ENCODE data around the gene LRRC70. TPM values are rescaled to one million over a fixed set of nuclear protein-coding genes. Genes with fewer than 3 reads are reported as not detected.
"Not testable (repeated sequence)": the region's sequence is repeated elsewhere in the genome, so short reads cannot be mapped to it uniquely, and the experiment has no call there.

Gene LRRC70
- total RNA-seq, 5 donors from 2014 or later (not counting 1 experiment from before 2014, with no cell fraction given), result 0.43 to 4.5 (median 1.8) TPM

DNA sequence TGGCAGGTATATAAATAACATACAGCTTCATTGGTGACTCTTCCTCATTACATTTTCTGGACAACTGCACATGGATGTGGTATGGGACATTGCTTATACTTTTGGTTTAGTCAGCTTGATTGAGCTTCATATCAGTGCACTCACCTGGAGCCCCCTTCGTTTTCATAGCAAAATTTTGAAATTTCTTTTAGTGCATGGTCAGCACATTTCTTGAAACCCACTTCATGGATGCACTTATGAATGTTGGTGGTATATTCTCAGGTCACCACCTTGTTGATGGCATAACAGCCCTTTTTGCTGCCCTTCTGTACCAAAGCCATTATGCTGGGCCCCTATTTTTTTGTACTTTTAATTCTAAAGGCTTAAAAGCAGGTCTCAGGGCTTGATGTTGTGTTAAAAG is 16.7 kb upstream of the LRRC70 start:
- Histone ChIP-seq H3K4me1 (ENCODE audit: control insufficient read depth in 1 of 2, extremely low read depth in 1 of 2, insufficient read depth in 2 of 2, low read length in 2 of 2) (peaks cover 0 to 3% of the 10 kb centered on the region in 2 experiments), H3K4me3 (ENCODE audit: control insufficient read depth in 1 of 2, extremely low read depth in 1 of 2, low read length in 1 of 2) (no peak overlapping the region), H3K27ac (ENCODE audit: low read length) (no peak overlapping the region), H3K27me3 (replicated peaks in 1 of 2; ENCODE audit: control insufficient read depth in 2 of 2, extremely low read depth in 1 of 2, insufficient read depth in 2 of 2, low read length in 1 of 2) (no peaks in the 10 kb centered on the region), H3K36me3 (ENCODE audit: control insufficient read depth in 2 of 2, extremely low read depth in 1 of 2, insufficient read depth in 1 of 2, low read length in 1 of 2) (peaks cover 0 to 13% of the 10 kb centered on the region in 2 donors), H3K9me3 (no peaks in the 10 kb centered on the region)
- WGBS (ENCODE audit: insufficient coverage), result no CpG with 5 or more reads among the region's 1 CpG
- Mint-ChIP-seq H3K36me3 (peaks cover 64% of the 10 kb centered on the region), H3K4me3 (no peak overlapping the region), H3K27ac (no peak overlapping the region), H3K9me3 (peaks cover 5 to 15% (median 9%) of the 10 kb centered on the region in 3 donors), H3K4me1 (peaks cover 0 to 5% (median 0%) of the 10 kb centered on the region in 3 donors), H3K27me3 (no peaks in the 10 kb centered on the region)
- ChIA-PET CTCF (no interaction called here), POLR2A (no interaction called here)
- ATAC-seq (replicated peaks in 1 of 4) (no peak), DNase-seq (no peak)

- Mint-ChIP-seq H3K27ac (no peak overlapping the region), H3K36me3 (peaks cover 67% of the 10 kb centered on the region), H3K9me3 (peaks cover 8 to 22% (median 14%) of the 10 kb centered on the region in 3 donors), H3K27me3 (no peaks in the 10 kb centered on the region), H3K4me1 (no peaks in the 10 kb centered on the region), H3K4me3 (no peak overlapping the region)
- H3K27ac ChIP-seq (ENCODE audit: low read length), result no peak overlapping the region
- peaks cover 0 to 3% of the 10 kb centered on the region in 2 experiments for H3K4me1 ChIP-seq (ENCODE audit: control insufficient read depth in 1 of 2, extremely low read depth in 1 of 2, insufficient read depth in 2 of 2, low read length in 2 of 2)
- DNase-seq (no peak), ATAC-seq (replicated peaks in 1 of 4) (no peak)
- H3K27me3 ChIP-seq (replicated peaks in 1 of 2; ENCODE audit: control insufficient read depth in 2 of 2, extremely low read depth in 1 of 2, insufficient read depth in 2 of 2, low read length in 1 of 2), result no peaks in the 10 kb centered on the region
- no peaks in the 10 kb centered on the region for H3K9me3 ChIP-seq
- WGBS (ENCODE audit: insufficient coverage), result no CpG with 5 or more reads among the region's 1 CpG
- POLR2A ChIA-PET, result no interaction called here
- no peak overlapping the region for H3K4me3 ChIP-seq (ENCODE audit: control insufficient read depth in 1 of 2, extremely low read depth in 1 of 2, low read length in 1 of 2)
- CTCF ChIA-PET, result no interaction called here
- H3K36me3 ChIP-seq (ENCODE audit: control insufficient read depth in 2 of 2, extremely low read depth in 1 of 2, insufficient read depth in 1 of 2, low read length in 1 of 2), result peaks cover 0 to 15% of the 10 kb centered on the region in 2 donors
These were observed 15.8 kb upstream of the LRRC70 start for GRCh38 chr5:62562867-62563266.

GRCh38 chr5:62564101-62564500 is 14.5 kb upstream of the LRRC70 start:
- Mint-ChIP-seq H3K27me3 (no peaks in the 10 kb centered on the region), H3K4me3 (no peak overlapping the region), H3K9me3 (peaks cover 11 to 28% (median 17%) of the 10 kb centered on the region in 3 donors), H3K36me3 (peaks cover 75% of the 10 kb centered on the region), H3K27ac (no peak overlapping the region), H3K4me1 (peaks cover 0 to 2% (median under 1%) of the 10 kb centered on the region in 3 donors)
- H3K36me3 ChIP-seq (ENCODE audit: control insufficient read depth in 2 of 2, extremely low read depth in 1 of 2, insufficient read depth in 1 of 2, low read length in 1 of 2), result peaks cover 0 to 15% of the 10 kb centered on the region in 2 donors
- H3K4me3 ChIP-seq (ENCODE audit: control insufficient read depth in 1 of 2, extremely low read depth in 1 of 2, low read length in 1 of 2), result no peak overlapping the region
- H3K27me3 ChIP-seq (replicated peaks in 1 of 2; ENCODE audit: control insufficient read depth in 2 of 2, extremely low read depth in 1 of 2, insufficient read depth in 2 of 2, low read length in 1 of 2), result no peaks in the 10 kb centered on the region
- no peaks in the 10 kb centered on the region for H3K9me3 ChIP-seq
- ATAC-seq (replicated peaks in 1 of 4) (no peak), DNase-seq (no peak)
- peaks cover 0 to 3% of the 10 kb centered on the region in 2 experiments for H3K4me1 ChIP-seq (ENCODE audit: control insufficient read depth in 1 of 2, extremely low read depth in 1 of 2, insufficient read depth in 2 of 2, low read length in 2 of 2)
- ChIA-PET POLR2A (no interaction called here), CTCF (no interaction called here)
- WGBS (ENCODE audit: insufficient coverage), result no CpG with 5 or more reads among the region's 2 CpGs
- H3K27ac ChIP-seq (ENCODE audit: low read length), result no peak overlapping the region

DNA sequence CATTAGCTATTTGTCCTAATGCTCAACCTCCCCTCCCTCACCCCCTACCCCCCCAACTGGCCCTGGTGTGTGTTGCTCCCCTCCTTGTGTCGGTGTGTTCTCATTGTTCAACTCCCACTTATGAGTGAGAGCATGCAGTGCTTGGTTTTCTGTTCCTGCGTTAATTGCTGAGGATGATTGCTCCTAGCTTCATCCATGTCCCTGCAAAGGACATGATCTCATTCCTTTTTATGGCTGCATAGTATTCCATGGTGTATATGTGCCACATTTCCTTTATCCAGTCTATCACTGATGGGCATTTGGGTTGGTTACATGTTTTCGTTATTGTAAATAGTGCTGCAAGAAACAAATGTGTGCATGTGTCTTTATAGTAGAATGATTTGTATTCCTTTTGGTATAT is 12.9 kb upstream of the LRRC70 start:
- DNase-seq; POLR2A ChIA-PET; H3K4me1 Mint-ChIP-seq; H3K4me3 ChIP-seq (ENCODE audit: control insufficient read depth in 1 of 2, extremely low read depth in 1 of 2, low read length in 1 of 2); H3K27ac Mint-ChIP-seq; ATAC-seq (replicated peaks in 1 of 4); H3K27ac ChIP-seq (ENCODE audit: low read length); H3K9me3 ChIP-seq; H3K4me1 ChIP-seq (ENCODE audit: control insufficient read depth in 1 of 2, extremely low read depth in 1 of 2, insufficient read depth in 2 of 2, low read length in 2 of 2); H3K27me3 Mint-ChIP-seq; H3K27me3 ChIP-seq (replicated peaks in 1 of 2; ENCODE audit: control insufficient read depth in 2 of 2, extremely low read depth in 1 of 2, insufficient read depth in 2 of 2, low read length in 1 of 2); H3K4me3 Mint-ChIP-seq; CTCF ChIA-PET: not testable (repeated sequence)
- Mint-ChIP-seq H3K36me3 (peaks cover 75% of the 10 kb centered on the region), H3K9me3 (peaks cover 11 to 30% (median 20%) of the 10 kb centered on the region in 3 donors)
- no CpG with 5 or more reads among the region's 3 CpGs for WGBS (ENCODE audit: insufficient coverage)
- peaks cover 0 to 11% of the 10 kb centered on the region in 2 donors for H3K36me3 ChIP-seq (ENCODE audit: control insufficient read depth in 2 of 2, extremely low read depth in 1 of 2, insufficient read depth in 1 of 2, low read length in 1 of 2)

- POLR2A ChIA-PET, result interaction anchor here in 1 of 2 donors (0.8 kb wide), 1 partner anchor 10 kb away, joined by 3 read pairs; the partner anchor contains the start of gene LRRC70
- Mint-ChIP-seq H3K4me1 (peaks cover 5 to 6% (median 5%) of the 10 kb centered on the region in 3 donors), H3K4me3 (no peak overlapping the region), H3K9me3 (peaks cover 11 to 30% (median 20%) of the 10 kb centered on the region in 3 donors), H3K27ac (no peak overlapping the region), H3K36me3 (peaks cover 62% of the 10 kb centered on the region), H3K27me3 (no peaks in the 10 kb centered on the region)
- Histone ChIP-seq H3K9me3 (no peaks in the 10 kb centered on the region), H3K27ac (ENCODE audit: low read length) (no peak overlapping the region), H3K27me3 (replicated peaks in 1 of 2; ENCODE audit: control insufficient read depth in 2 of 2, extremely low read depth in 1 of 2, insufficient read depth in 2 of 2, low read length in 1 of 2) (no peaks in the 10 kb centered on the region), H3K4me3 (ENCODE audit: control insufficient read depth in 1 of 2, extremely low read depth in 1 of 2, low read length in 1 of 2) (no peak overlapping the region), H3K4me1 (ENCODE audit: control insufficient read depth in 1 of 2, extremely low read depth in 1 of 2, insufficient read depth in 2 of 2, low read length in 2 of 2) (no peaks in the 10 kb centered on the region), H3K36me3 (ENCODE audit: control insufficient read depth in 2 of 2, extremely low read depth in 1 of 2, insufficient read depth in 1 of 2, low read length in 1 of 2) (peaks cover 0 to 4% of the 10 kb centered on the region in 2 donors)
- CTCF ChIA-PET, result no interaction called here
- WGBS (ENCODE audit: insufficient coverage), result 93% methylated on average over 3 of the region's 4 CpGs
- ATAC-seq (replicated peaks in 1 of 4), result no peak
- DNase-seq, result no peak
These were observed 10.5 kb upstream of the LRRC70 start for GRCh38 chr5:62568143-62568542.

GRCh38 chr5:62568800-62569432 is 9.7 kb upstream of the LRRC70 start:
- peaks cover 0 to 4% of the 10 kb centered on the region in 2 donors for H3K36me3 ChIP-seq (ENCODE audit: control insufficient read depth in 2 of 2, extremely low read depth in 1 of 2, insufficient read depth in 1 of 2, low read length in 1 of 2)
- no peak overlapping the region for H3K4me3 ChIP-seq (ENCODE audit: control insufficient read depth in 1 of 2, extremely low read depth in 1 of 2, low read length in 1 of 2)
- DNase-seq (no peak), ATAC-seq (replicated peaks in 1 of 4) (no peak)
- H3K36me3 Mint-ChIP-seq, result peaks cover 59% of the 10 kb centered on the region
- H3K27ac Mint-ChIP-seq, result no peak overlapping the region
- H3K27me3 Mint-ChIP-seq, result no peaks in the 10 kb centered on the region
- H3K27ac ChIP-seq (ENCODE audit: low read length), result no peak overlapping the region
- H3K4me1 ChIP-seq (ENCODE audit: control insufficient read depth in 1 of 2, extremely low read depth in 1 of 2, insufficient read depth in 2 of 2, low read length in 2 of 2), result no peaks in the 10 kb centered on the region
- CTCF ChIA-PET, result no interaction called here
- POLR2A ChIA-PET, result interaction anchor here (0.6 to 0.8 kb wide), 2 partner anchors 9 to 10 kb away, joined by 3 to 10 read pairs; partner anchors contain the start of gene LRRC70 (in 2 of the 2)
- no CpG with 5 or more reads among the region's 2 CpGs for WGBS (ENCODE audit: insufficient coverage)
- no peak overlapping the region for H3K4me3 Mint-ChIP-seq
- H3K27me3 ChIP-seq (replicated peaks in 1 of 2; ENCODE audit: control insufficient read depth in 2 of 2, extremely low read depth in 1 of 2, insufficient read depth in 2 of 2, low read length in 1 of 2), result no peaks in the 10 kb centered on the region
- peaks cover 11 to 30% (median 20%) of the 10 kb centered on the region in 3 donors for H3K9me3 Mint-ChIP-seq
- no peaks in the 10 kb centered on the region for H3K9me3 ChIP-seq
- H3K4me1 Mint-ChIP-seq, result peaks cover 5 to 6% (median 5%) of the 10 kb centered on the region in 3 donors

All from T-cell (primary cell).